GM21717 (cell line): ENCODE measurements around the gene IGDCC3.

Experiments used
- ATAC-seq: cut with Tn5 transposase; IDR thresholded peaks from one replicate; pipeline ENCODE4 v1.9.1; 2021; ENCODE audit warnings: mild to moderate bottlenecking, moderate library complexity; ENCODE audit not compliant: unreplicated experiment

Gene IGDCC3

GRCh38 chr15:65329984-65330735 is 47.6 kb downstream of the IGDCC3 start:
- ATAC-seq: no peak

GRCh38 chr15:65329288-65329983 is 48.4 kb downstream of the IGDCC3 start:
- no peak for ATAC-seq

GRCh38 chr15:65328506-65329287 is 49.1 kb downstream of the IGDCC3 start:
- ATAC-seq: no peak

DNA sequence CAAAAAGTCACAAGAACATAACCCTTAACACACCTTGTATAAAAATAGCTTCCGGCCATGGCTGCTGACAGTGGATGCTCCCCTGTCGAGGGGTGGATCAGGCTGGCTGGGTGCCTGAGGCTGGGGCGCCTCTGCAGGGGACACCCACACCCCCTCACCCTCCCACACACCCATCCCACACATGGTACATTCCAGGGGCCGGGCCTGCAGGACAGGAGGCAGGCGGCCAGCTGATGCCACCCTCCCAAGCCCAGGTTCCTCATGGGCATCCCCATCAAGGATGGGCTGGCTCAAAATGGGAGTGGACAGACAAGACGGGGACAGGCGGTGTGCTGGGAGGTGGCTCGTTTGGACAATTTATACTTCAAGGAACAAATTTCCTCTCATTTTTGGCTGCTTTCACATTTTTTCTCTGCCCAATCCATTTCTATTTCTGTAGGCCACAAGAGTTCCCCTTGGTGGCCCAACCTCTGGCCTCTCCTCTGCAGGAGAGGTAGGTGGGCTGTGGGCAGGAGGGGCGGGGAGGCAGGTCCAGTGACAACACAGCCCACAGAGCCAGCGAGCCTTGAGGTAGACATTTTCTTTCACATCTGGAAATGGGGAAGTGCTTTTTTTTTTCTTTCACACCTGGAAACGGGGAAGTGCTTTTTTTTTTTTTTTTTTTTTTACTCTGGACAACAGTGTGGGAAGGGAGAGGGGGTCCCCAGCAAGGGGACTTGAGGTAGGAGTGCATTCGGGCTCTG is 50.0 kb downstream of the IGDCC3 start:
- no peak for ATAC-seq

GRCh38 chr15:65326818-65327217 is 51.0 kb downstream of the IGDCC3 start:
- no peak for ATAC-seq

GRCh38 chr15:65326117-65326526 is 51.7 kb downstream of the IGDCC3 start:
- ATAC-seq: no peak

- ATAC-seq: no peak
These were observed 54.7 kb downstream of the IGDCC3 start for GRCh38 chr15:65323071-65323511.

DNA sequence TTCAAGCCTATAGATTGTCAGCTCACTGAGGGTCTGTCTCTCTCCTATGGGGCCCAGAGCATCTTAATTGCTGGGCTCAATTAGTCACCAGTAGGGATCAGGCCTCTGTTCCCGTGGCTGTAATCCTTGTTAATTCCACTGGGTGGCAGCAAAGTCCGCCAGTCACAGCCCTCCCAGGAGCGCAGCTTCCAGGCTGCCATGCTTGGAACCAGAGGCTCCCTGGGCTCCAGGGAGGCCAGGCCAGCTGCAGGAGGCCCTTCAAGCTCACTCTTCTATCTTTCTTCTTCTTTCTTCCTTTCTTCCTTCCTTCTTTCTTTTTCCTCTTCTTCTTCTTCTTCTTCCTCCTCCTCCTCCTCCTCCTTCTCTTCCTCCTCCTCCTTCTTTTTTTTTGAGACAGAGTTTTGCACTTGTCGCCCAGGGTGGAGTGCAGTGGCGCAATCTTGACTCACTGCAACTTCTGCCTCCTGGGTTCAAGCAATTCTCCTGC is 58.9 kb downstream of the IGDCC3 start:
- ATAC-seq: peak; percentile 53

DNA sequence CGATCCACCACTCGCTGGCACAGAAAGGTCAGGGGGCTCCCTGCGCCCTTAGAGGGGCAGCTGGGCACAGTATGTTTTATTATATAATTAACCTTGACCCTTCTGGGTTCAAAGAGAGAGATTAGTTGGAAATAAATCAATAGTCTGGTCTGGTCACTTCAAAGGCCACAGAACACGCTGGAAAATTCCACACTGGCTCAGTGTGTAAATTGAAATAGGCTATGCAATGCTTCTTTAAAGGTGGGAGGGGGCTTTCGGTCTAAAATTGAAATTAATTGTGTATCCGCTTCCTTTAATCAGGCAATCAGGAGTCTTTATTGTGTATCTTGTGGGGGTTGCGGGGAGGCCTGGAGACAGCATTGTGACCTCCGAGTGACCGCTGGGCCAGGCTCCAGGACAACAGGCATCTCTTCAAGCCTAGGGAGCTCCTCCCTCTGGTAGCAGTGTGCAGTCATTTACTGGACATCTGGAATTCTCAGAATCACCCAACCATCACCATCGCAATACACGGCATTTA is 65.3 kb downstream of the IGDCC3 start:
- ATAC-seq: no peak

DNA sequence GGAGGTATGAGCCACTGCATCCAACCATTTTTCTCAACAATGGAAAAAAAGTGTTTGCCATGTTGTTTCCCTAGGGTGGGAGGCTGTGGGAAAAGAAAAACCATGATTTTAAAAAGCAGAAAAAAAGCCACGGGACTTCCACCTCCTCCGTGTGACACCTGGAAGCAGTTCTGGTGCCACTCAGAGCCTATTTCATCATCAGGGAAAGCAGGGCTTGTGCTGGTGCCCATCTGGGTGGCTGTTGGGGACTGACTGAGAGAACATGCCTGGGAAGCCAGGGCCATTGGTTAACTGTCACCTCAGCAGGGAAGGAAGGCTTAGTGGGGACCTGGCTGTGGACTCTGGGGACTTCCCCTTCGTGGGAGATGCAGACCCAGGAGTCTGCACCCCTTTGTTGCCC is 66.0 kb downstream of the IGDCC3 start:
- no peak for ATAC-seq

DNA sequence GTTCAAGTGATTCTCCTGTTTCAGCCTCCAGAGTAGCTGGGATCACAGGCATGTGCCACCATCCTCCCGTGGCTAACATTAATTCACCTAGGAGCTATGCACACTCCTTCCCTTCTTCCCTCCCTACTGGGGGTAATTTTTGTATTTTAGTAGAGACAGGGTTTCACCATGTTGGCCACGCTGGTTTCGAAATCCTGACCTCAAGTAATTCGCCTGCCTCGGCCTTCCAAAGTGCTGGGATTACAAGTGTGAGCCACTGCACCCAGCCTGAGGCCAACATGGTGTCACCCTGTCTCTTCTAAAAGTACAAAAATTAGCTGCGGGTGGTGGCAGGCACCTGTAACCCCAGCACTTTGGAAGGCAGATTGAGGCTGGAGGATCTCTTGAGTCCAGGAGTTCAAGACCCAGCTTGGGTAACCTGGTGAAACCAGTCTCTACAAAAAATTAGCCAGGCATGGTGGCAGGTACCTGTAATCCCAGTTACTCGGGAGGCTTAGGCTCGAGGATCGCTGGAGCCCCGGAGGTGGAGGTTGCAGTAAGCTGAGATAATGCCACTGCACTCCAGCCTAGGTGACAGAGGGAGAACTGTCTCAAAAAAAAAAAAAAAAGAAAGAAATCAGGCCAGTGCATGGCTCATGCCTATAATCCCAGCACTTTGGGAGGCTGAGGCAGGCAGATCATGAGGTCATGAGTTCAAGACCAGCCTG is 67.2 kb downstream of the IGDCC3 start:
- ATAC-seq: no peak

GRCh38 chr15:65309882-65310418 is 67.9 kb downstream of the IGDCC3 start:
- no peak for ATAC-seq

GRCh38 chr15:65307978-65308377 is 69.8 kb downstream of the IGDCC3 start:
- no peak for ATAC-seq

GRCh38 chr15:65306551-65306950 is 71.3 kb downstream of the IGDCC3 start:
- no peak for ATAC-seq

DNA sequence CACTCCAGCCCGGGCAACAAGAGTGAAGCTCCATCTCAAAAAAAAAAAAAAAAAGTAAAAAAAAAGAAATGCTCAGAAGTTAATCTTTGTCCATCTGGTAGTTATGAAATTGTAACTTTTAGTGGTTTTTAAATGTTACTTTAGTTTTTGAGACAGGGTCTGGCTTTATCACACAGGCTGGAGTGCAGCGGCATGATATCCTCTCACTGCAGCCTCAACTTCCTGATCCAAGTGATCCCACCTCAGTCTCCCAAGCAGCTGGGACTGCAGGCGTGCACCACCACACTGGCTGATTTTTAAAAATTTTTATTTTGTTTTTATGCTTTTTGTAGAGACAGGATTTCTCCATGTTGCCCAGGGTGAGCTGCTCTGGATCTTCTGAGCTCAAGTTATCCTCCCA is 72.0 kb downstream of the IGDCC3 start:
- no peak for ATAC-seq

- no peak for ATAC-seq
These were observed 72.5 kb downstream of the IGDCC3 start for GRCh38 chr15:65305150-65305758.

DNA sequence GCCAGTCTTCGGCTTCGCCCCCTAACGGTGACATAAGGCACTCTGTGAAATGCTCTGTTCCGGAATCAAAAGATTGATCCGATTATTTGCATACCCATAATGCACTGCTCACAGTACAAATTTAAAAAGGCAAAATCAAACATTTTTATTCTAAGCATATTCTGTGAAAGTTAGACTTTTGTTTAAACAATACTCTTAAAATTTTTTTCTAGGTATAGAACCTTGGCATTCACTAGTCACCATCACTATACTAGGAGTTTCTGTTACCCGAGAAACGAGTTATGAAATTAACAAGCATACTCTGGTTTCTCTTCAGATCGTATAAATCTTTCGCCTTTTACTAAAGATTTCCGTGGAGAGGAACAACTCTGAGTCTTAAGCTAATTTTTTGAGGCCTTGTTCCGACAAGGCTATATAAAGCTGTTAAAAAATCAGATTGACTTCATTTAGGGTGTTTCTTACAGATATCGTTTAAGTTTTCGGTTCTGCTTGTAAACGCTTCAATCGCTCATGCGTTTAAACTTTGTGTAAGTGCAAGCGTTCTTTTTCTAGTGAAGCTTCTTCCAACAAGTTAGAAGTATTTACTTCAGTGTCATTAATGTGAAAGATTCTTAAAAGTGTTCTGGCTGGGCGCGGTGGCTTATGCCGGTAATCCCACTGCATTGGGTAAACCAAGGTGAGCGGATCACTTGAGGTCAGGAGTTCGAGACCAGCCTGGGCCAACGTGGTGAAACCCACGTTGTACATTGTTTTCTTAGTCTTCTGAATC is 73.2 kb downstream of the IGDCC3 start, which contains the start of gene RNU5B-1:
Gene RNU5B-1, plus strand, starts transcription at position 297 of the 769 bp plus-strand sequence.
- ATAC-seq: peak; percentile 47

DNA sequence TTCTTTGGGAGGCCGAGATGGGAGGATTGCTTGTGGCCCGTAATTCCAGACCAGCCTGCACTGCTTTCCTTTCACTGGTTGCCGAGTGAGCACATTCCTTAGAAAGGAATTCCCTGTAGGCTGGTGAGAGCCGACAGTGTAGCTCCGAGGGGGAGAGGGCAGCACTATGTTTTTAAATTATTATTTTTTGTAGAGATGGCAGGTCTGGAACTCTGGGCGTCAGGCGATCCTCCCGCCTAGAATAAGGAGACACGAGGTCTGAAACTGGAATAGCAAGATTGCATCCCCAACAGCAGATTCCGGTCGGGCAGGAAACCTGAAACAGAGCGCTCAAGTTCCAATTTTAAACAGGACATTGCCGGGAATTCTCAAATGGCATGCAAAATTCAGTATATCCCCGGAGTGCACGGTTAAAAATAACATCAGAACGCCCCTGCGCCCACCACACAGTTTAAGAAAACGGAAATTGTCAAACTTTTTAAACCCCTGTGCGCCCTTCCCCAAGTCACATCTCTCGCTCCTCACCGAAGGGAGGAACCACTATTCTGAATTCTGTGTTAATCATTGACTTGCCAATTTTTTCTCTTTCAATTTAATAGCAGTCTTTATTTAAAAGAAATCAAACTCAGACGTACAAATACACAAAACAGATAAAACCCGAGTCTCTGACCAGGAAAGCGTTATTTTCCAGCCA is 74.0 kb downstream of the IGDCC3 start:
- no peak for ATAC-seq
